Lower leg skin (tissue), 3 donors: ENCODE measurements around the gene ARHGEF1.

Source experiments
- POLR2A ChIP-seq, 2 donors: fragments of 450-650 bp; IDR thresholded peaks; one replicate each; pipeline ENCODE4 v1.6.1; 2016 to 2017; ENCODE audit warnings: antibody characterized with exemption in 2 of 2, mild to moderate bottlenecking in 1 of 2, moderate library complexity in 1 of 2
- TF ChIP-seq, protein P1 (sequence below), 3 donors: fragments of 450-650 bp; IDR thresholded peaks; one replicate each; pipeline ENCODE4 v1.5.1; 2016; ENCODE audit warnings: antibody characterized with exemption in 3 of 3, mild to moderate bottlenecking in 3 of 3, moderate library complexity in 2 of 3

DNA sequence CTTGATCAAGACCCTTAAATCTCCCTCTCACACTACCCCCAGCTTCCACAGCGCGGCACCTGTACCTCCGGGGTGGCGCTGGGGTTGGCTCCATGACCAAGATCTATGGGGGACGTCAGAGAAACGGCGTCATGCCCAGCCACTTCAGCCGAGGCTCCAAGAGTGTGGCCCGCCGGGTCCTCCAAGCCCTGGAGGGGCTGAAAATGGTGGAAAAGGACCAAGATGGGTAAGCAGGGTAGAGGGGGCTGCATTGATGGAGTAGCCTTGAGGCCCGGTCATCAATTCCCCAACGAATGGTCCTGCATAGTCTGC is 14.0 kb upstream of the ARHGEF1 start:
- no peak for TF ChIP-seq POLR2A (IDR thresholded peaks at IDR 0.05)
- TF ChIP-seq, protein P1, sequence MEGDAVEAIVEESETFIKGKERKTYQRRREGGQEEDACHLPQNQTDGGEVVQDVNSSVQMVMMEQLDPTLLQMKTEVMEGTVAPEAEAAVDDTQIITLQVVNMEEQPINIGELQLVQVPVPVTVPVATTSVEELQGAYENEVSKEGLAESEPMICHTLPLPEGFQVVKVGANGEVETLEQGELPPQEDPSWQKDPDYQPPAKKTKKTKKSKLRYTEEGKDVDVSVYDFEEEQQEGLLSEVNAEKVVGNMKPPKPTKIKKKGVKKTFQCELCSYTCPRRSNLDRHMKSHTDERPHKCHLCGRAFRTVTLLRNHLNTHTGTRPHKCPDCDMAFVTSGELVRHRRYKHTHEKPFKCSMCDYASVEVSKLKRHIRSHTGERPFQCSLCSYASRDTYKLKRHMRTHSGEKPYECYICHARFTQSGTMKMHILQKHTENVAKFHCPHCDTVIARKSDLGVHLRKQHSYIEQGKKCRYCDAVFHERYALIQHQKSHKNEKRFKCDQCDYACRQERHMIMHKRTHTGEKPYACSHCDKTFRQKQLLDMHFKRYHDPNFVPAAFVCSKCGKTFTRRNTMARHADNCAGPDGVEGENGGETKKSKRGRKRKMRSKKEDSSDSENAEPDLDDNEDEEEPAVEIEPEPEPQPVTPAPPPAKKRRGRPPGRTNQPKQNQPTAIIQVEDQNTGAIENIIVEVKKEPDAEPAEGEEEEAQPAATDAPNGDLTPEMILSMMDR (IDR thresholded peaks at IDR 0.05), result no peak
